ENCODE measurements around the gene GRIK2. TPM values are rescaled to one million over a fixed set of nuclear protein-coding genes. Genes with fewer than 3 reads are reported as not detected.
"Not testable (repeated sequence)": the region's sequence is repeated elsewhere in the genome, so short reads cannot be mapped to it uniquely, and the experiment has no call there.

GRIK2 gene
- 32.3 TPM for total RNA-seq
- polyA plus RNA-seq = 1.7 TPM

DNA sequence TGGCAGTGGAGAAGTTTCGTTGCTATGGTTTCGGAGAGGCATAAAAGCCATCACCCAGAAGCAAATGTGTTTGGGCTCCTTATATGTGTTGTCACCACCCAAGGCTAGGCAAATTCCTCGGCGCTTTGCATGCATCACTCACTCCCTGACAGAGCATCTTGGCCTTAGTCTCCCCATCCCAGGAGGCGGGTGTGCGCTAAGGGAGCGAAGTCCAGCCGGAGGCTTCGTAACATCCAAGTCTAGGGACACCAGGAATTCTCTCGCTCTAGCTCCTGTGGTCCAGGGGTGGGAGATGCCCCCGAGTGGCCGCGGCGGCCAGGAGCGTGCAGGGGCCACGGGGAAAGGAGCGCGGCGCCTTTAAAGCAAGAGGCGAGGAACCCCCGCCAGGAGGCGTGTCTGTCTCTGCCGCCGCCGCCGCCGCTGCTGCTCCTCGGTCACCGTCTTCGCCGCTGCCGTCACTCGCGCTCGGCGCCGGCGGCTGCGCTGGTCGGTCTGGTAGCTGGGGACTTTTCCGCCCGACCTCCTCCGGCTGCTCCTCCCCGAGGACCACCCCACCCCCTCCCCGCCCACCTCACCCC is at the start of gene GRIK2:
Gene GRIK2, plus strand, starts transcription at position 458 of the 578 bp plus-strand sequence.
- H3K4me1 ChIP-seq (ENCODE audit: insufficient read depth) = no peaks in the 10 kb centered on the region
- no peaks in the 10 kb centered on the region for H3K36me3 ChIP-seq (ENCODE audit: insufficient read depth)
- under 1% methylated on average over 45 of the region's 45 CpGs for WGBS
- H3K4me3 ChIP-seq (ENCODE audit: low read depth, low read length) = peak within 1 kb of the TSS; percentile 57
- no peak within 1 kb of the TSS for H3K27ac ChIP-seq (ENCODE audit: low read depth)
- DNase-seq (ENCODE audit: extremely low spot score) = no peak

GRCh38 chr6:101344885-101345284 is 48.6 kb upstream of the GRIK2 start:
- no peaks in the 10 kb centered on the region for H3K36me3 ChIP-seq (ENCODE audit: insufficient read depth)
- no peak overlapping the region for H3K27ac ChIP-seq (ENCODE audit: low read depth)
- WGBS = 68% methylated on average over 5 of the region's 5 CpGs
- no peak overlapping the region for H3K4me3 ChIP-seq (ENCODE audit: low read depth, low read length)
- DNase-seq (ENCODE audit: extremely low spot score) = no peak
- H3K4me1 ChIP-seq (ENCODE audit: insufficient read depth) = no peaks in the 10 kb centered on the region

DNA sequence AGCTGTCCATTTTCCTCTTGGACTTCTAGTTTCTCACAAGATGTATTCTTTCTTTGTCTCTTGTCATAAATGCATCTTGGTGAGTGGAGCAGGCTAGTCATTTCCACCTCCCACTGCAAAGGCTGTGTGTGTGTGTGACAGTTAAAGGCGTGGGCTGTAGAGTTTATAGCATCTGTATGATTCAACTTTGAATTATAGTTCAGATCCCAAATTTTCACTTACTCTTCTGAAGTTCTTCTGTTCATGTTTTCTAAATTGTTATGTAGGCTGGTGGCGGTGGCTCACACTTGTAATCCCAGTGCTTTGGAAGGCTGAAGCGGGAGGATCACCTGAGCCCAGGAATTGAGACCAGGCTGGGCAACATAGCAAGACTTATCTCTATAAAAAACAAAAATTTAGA is 44.7 kb upstream of the GRIK2 start:
- no peaks in the 10 kb centered on the region for H3K4me1 ChIP-seq (ENCODE audit: insufficient read depth)
- WGBS = 88% methylated on average over 3 of the region's 3 CpGs
- no peak overlapping the region for H3K27ac ChIP-seq (ENCODE audit: low read depth)
- DNase-seq (ENCODE audit: extremely low spot score) = no peak
- H3K36me3 ChIP-seq (ENCODE audit: insufficient read depth) = no peaks in the 10 kb centered on the region
- no peak overlapping the region for H3K4me3 ChIP-seq (ENCODE audit: low read depth, low read length)

GRCh38 chr6:101350631-101351030 is 42.9 kb upstream of the GRIK2 start:
- H3K27ac ChIP-seq (ENCODE audit: low read depth); H3K4me3 ChIP-seq (ENCODE audit: low read depth, low read length); H3K4me1 ChIP-seq (ENCODE audit: insufficient read depth); DNase-seq (ENCODE audit: extremely low spot score); H3K36me3 ChIP-seq (ENCODE audit: insufficient read depth): not testable (repeated sequence)
- WGBS = 97% methylated on average over 6 of the region's 6 CpGs

GRCh38 chr6:101351173-101351572 is 42.3 kb upstream of the GRIK2 start:
- H3K4me3 ChIP-seq (ENCODE audit: low read depth, low read length) = no peak overlapping the region
- no peak overlapping the region for H3K27ac ChIP-seq (ENCODE audit: low read depth)
- H3K36me3 ChIP-seq (ENCODE audit: insufficient read depth) = no peaks in the 10 kb centered on the region
- no peaks in the 10 kb centered on the region for H3K4me1 ChIP-seq (ENCODE audit: insufficient read depth)
- 78% methylated on average over 1 of the region's 1 CpG for WGBS
- DNase-seq (ENCODE audit: extremely low spot score) = no peak

- Histone ChIP-seq H3K27ac (ENCODE audit: low read depth) (no peak overlapping the region), H3K4me3 (ENCODE audit: low read depth, low read length) (no peak overlapping the region), H3K4me1 (ENCODE audit: insufficient read depth) (no peaks in the 10 kb centered on the region), H3K36me3 (ENCODE audit: insufficient read depth) (no peaks in the 10 kb centered on the region)
- DNase-seq (ENCODE audit: extremely low spot score) = no peak
- WGBS = 27% methylated on average over 4 of the region's 4 CpGs
Measured at GRCh38 chr6:101352316-101352715, 41.2 kb upstream of the GRIK2 start.

DNA sequence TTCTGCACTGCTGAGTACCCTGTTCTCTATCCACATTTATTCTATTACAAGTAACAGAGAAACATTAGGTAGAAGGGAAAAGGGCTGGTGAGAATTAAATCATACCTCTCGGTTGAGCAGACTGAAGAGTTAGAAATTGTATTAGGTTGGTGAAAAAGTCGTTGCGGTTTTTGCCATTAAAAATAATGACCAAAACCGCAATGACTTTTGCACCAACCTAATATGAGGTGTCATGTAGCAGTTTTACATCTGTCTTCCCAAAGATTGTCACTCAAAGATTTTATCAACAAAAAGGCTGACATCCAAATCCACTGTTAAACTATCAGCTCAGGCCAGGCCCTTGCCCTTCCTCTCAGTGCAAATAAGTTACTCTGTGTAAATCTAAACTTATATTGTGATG is 28.3 kb upstream of the GRIK2 start:
- H3K36me3 ChIP-seq (ENCODE audit: insufficient read depth) = no peaks in the 10 kb centered on the region
- 82% methylated on average over 4 of the region's 4 CpGs for WGBS
- DNase-seq (ENCODE audit: extremely low spot score) = no peak
- H3K4me1 ChIP-seq (ENCODE audit: insufficient read depth) = no peaks in the 10 kb centered on the region
- no peak overlapping the region for H3K27ac ChIP-seq (ENCODE audit: low read depth)
- no peak overlapping the region for H3K4me3 ChIP-seq (ENCODE audit: low read depth, low read length)

- H3K4me1 ChIP-seq (ENCODE audit: insufficient read depth) = no peaks in the 10 kb centered on the region
- 76% methylated on average over 2 of the region's 2 CpGs for WGBS
- H3K4me3 ChIP-seq (ENCODE audit: low read depth, low read length) = no peak overlapping the region
- no peak overlapping the region for H3K27ac ChIP-seq (ENCODE audit: low read depth)
- DNase-seq (ENCODE audit: extremely low spot score) = no peak
- H3K36me3 ChIP-seq (ENCODE audit: insufficient read depth) = no peaks in the 10 kb centered on the region
Measured at GRCh38 chr6:101379926-101380325, 13.6 kb upstream of the GRIK2 start.

DNA sequence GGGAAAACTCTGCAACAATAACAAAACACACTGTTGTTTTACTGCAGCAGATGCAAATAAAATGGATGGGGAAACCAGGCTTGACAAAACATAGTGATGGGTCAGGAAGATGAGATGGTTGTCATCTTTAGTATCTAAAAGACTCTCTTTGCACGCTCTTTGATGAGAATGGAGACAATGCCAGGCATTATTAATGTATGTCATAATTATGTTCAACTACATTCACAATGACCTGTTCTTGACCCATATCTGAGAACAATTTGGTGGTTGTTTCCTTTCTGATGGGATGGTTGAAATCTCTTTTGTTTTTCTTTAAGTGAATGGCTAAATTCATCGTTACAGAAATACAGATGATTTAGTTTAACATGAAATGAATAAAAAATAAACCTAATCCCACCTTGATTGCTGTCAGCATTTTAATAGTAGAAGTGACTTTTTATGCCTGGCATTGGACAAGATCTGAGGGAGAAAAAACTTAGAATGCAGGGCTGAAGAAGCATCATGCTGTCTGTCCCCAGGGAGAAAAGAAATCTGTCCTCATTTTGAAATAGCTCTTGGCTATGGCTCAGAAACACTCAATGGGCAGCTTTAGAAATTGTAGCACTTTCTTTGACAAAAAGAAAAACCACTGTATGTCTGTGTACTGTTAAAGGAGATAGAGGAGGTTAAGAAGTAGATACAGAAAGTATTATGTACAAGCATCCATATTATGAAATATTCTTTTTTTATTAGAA is 12.4 kb upstream of the GRIK2 start:
- no peak overlapping the region for H3K4me3 ChIP-seq (ENCODE audit: low read depth, low read length)
- H3K36me3 ChIP-seq (ENCODE audit: insufficient read depth) = no peaks in the 10 kb centered on the region
- DNase-seq (ENCODE audit: extremely low spot score) = no peak
- H3K27ac ChIP-seq (ENCODE audit: low read depth) = no peak overlapping the region
- no peaks in the 10 kb centered on the region for H3K4me1 ChIP-seq (ENCODE audit: insufficient read depth)
- WGBS = 81% methylated on average over 2 of the region's 2 CpGs

- 93% methylated on average over 5 of the region's 5 CpGs for WGBS
- not testable (repeated sequence) for H3K36me3 ChIP-seq (ENCODE audit: insufficient read depth); H3K27ac ChIP-seq (ENCODE audit: low read depth); H3K4me3 ChIP-seq (ENCODE audit: low read depth, low read length); DNase-seq (ENCODE audit: extremely low spot score); H3K4me1 ChIP-seq (ENCODE audit: insufficient read depth)
Measured at GRCh38 chr6:101383747-101384146, 9.8 kb upstream of the GRIK2 start.

DNA sequence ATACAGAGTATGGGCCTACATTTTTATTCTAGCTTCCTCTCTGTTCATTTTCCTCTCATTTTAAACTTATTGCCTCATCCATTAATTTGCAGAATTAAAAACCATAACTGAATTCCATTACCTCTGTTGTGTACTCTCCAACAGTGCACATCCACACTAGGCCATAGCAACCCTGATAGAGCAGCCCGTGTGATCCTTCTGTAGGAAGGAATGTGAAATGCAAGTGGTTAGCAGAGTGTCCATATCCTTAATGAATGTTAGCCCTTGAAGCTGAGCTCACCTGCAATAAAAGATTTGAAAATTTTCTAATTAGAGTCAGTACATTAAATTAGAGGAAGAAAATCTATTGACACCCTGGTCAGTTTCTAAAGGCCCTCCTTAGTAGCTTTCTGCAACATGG is 6.5 kb upstream of the GRIK2 start:
- whole genome bisulfite sequencing = 55% methylated on average over 1 of the region's 1 CpG
- DNase-seq (ENCODE audit: extremely low spot score) = no peak
- Histone ChIP-seq H3K4me3 (ENCODE audit: low read depth, low read length) (no peak overlapping the region), H3K4me1 (ENCODE audit: insufficient read depth) (no peaks in the 10 kb centered on the region), H3K27ac (ENCODE audit: low read depth) (no peak overlapping the region), H3K36me3 (ENCODE audit: insufficient read depth) (no peaks in the 10 kb centered on the region)

GRCh38 chr6:101391772-101392585 is 1.5 kb upstream of the GRIK2 start:
- Histone ChIP-seq H3K4me3 (ENCODE audit: low read depth, low read length) (no peak overlapping the region), H3K36me3 (ENCODE audit: insufficient read depth) (no peaks in the 10 kb centered on the region), H3K27ac (ENCODE audit: low read depth) (no peak overlapping the region), H3K4me1 (ENCODE audit: insufficient read depth) (no peaks in the 10 kb centered on the region)
- no peak for DNase-seq (ENCODE audit: extremely low spot score)
- 20% methylated on average over 24 of the region's 24 CpGs for WGBS

- Histone ChIP-seq H3K4me3 (ENCODE audit: low read depth, low read length) (peak overlapping the region; percentile 57), H3K4me1 (ENCODE audit: insufficient read depth) (no peaks in the 10 kb centered on the region), H3K27ac (ENCODE audit: low read depth) (no peak overlapping the region), H3K36me3 (ENCODE audit: insufficient read depth) (no peaks in the 10 kb centered on the region)
- DNase-seq (ENCODE audit: extremely low spot score) = no peak
- WGBS = 2% methylated on average over 26 of the region's 26 CpGs
Measured at GRCh38 chr6:101392586-101393230, 800 bp upstream of the GRIK2 start.

Data from urinary bladder (tissue), 4 donors.